DND-41 (cell line): ENCODE data around the gene TSPO.

ENCODE experiments used
- EZH2 ChIP-seq: IDR thresholded peaks from 3 replicates; pipeline ENCODE4 v1.6.1; 2012; ENCODE audit warnings: borderline replicate concordance, low read depth, mild to moderate bottlenecking, moderate library complexity, low read length, inconsistent platforms; ENCODE audit not compliant: severe bottlenecking
- TF ChIP-seq, protein P1 (sequence below): IDR thresholded peaks from 2 replicates; pipeline ENCODE4 v1.5.1; 2012; ENCODE audit warnings: borderline replicate concordance, low read length, moderate library complexity, mild to moderate bottlenecking; ENCODE audit not compliant: poor library complexity, severe bottlenecking; ENCODE audit errors: extremely low read depth

DNA sequence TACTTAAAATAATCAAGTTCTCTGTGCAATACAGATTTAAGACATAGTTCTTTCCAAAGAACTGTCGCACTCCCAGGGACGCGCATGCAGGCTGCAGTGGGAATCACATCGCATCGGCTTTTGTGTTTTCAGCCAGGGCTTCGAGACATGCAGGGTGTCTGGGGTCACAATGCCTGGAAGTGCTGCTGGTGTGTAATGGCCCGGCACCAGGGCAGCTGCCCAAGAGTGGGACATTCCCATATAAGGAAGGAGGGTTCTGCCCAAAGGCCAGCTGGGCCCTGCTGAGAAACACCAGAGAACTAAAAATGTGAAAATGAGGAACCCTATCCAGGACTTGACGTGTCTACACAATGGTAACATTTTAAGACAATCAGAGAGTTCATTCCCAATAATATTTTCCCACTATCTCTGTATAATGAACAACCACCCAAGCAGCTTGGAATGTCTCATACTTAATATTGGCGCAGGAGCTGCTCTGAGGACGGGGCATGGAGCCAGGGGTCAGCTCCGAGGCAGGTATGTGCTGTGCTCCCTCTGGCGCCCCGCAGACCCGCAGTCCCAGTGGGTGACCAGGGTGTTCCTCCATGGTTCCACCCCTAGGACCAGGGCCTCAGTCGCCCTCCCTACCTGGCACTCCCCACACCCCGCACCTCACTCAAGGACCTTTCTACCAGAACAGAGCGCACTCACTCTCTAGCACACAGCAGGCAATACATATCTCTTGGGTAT lies 19.4 kb upstream of the TSPO start:
- TF ChIP-seq, protein P1, sequence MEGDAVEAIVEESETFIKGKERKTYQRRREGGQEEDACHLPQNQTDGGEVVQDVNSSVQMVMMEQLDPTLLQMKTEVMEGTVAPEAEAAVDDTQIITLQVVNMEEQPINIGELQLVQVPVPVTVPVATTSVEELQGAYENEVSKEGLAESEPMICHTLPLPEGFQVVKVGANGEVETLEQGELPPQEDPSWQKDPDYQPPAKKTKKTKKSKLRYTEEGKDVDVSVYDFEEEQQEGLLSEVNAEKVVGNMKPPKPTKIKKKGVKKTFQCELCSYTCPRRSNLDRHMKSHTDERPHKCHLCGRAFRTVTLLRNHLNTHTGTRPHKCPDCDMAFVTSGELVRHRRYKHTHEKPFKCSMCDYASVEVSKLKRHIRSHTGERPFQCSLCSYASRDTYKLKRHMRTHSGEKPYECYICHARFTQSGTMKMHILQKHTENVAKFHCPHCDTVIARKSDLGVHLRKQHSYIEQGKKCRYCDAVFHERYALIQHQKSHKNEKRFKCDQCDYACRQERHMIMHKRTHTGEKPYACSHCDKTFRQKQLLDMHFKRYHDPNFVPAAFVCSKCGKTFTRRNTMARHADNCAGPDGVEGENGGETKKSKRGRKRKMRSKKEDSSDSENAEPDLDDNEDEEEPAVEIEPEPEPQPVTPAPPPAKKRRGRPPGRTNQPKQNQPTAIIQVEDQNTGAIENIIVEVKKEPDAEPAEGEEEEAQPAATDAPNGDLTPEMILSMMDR: no peak
- no peak for TF ChIP-seq EZH2
